ENCODE data around the gene SIM1. TPM values are rescaled to one million over a fixed set of nuclear protein-coding genes. Genes with fewer than 3 reads are reported as not detected.

The SIM1 gene
- total and polyA plus RNA-seq, 12 donors = not detected

DNA sequence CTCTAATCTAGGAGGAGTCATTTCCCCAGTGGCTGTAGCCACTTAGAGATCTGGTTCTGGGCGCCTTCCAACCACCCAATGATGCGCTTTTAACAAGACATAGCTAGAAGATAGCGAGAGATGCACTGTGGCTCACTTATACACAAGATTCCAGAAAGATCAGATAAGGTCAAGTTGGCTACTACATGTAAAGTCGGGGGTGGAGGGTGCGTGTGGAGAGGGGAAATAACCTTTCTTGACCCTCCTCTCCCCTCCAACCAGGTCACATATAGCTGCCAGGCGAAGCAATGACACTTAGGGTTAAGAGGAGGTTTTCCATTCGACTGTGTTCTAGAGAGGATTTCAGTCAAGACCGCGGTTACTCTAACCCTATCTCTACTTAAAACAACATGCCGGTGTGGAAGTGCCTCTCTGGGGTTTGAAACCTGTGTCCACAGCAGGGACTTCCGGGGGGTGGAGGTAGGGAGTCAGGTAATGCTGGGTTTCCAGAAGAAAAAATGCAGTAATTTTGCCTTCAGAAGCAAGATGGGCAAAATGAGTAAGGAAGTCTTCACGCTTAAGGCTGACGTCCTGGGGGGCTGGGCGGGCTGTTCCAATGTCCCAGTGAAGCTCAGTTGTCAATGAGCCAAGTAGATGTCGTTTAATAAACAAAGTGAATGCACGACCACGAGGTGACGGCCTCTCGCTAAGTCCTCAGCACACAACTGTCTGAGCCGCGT is 1.8 kb upstream of the SIM1 start:
- WGBS, 2 donors = 4 to 5% methylated on average over 21 of the region's 21 CpGs
- no peaks in the 10 kb centered on the region for H3K9me3 ChIP-seq
- H3K4me1 ChIP-seq = peaks cover 0 to 38% (median 16%) of the 10 kb centered on the region in 9 donors
- no peak overlapping the region for H3K27ac ChIP-seq
- intact Hi-C loops (cut with DNase I) = no loop called here
- TF ChIP-seq, protein P1, sequence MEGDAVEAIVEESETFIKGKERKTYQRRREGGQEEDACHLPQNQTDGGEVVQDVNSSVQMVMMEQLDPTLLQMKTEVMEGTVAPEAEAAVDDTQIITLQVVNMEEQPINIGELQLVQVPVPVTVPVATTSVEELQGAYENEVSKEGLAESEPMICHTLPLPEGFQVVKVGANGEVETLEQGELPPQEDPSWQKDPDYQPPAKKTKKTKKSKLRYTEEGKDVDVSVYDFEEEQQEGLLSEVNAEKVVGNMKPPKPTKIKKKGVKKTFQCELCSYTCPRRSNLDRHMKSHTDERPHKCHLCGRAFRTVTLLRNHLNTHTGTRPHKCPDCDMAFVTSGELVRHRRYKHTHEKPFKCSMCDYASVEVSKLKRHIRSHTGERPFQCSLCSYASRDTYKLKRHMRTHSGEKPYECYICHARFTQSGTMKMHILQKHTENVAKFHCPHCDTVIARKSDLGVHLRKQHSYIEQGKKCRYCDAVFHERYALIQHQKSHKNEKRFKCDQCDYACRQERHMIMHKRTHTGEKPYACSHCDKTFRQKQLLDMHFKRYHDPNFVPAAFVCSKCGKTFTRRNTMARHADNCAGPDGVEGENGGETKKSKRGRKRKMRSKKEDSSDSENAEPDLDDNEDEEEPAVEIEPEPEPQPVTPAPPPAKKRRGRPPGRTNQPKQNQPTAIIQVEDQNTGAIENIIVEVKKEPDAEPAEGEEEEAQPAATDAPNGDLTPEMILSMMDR (IDR thresholded peaks at IDR 0.05) = no peak
- peaks cover 45 to 100% (median 100%) of the 10 kb centered on the region in 7 donors for H3K27me3 ChIP-seq
- ATAC-seq = peak in 1 of 8 donors; percentile 10
- no peak for DNase-seq
- no peaks in the 10 kb centered on the region for H3K36me3 ChIP-seq
- H3K4me3 ChIP-seq = no peak overlapping the region

GRCh38 chr6:100465701-100466409 is 1.1 kb upstream of the SIM1 start:
- no peaks in the 10 kb centered on the region for H3K36me3 ChIP-seq
- TF ChIP-seq, protein P1 (IDR thresholded peaks at IDR 0.05) = no peak
- no peak overlapping the region for H3K27ac ChIP-seq
- no peaks in the 10 kb centered on the region for H3K9me3 ChIP-seq
- ATAC-seq (no peak), DNase-seq (no peak)
- 5 to 8% methylated on average over 20 of the region's 20 CpGs for WGBS, 2 donors
- H3K4me1 ChIP-seq = peaks cover 0 to 43% (median 16%) of the 10 kb centered on the region in 9 donors
- intact Hi-C loops (cut with DNase I) = no loop called here
- H3K4me3 ChIP-seq = no peak overlapping the region
- H3K27me3 ChIP-seq = peaks cover 51 to 100% (median 100%) of the 10 kb centered on the region in 7 donors

DNA sequence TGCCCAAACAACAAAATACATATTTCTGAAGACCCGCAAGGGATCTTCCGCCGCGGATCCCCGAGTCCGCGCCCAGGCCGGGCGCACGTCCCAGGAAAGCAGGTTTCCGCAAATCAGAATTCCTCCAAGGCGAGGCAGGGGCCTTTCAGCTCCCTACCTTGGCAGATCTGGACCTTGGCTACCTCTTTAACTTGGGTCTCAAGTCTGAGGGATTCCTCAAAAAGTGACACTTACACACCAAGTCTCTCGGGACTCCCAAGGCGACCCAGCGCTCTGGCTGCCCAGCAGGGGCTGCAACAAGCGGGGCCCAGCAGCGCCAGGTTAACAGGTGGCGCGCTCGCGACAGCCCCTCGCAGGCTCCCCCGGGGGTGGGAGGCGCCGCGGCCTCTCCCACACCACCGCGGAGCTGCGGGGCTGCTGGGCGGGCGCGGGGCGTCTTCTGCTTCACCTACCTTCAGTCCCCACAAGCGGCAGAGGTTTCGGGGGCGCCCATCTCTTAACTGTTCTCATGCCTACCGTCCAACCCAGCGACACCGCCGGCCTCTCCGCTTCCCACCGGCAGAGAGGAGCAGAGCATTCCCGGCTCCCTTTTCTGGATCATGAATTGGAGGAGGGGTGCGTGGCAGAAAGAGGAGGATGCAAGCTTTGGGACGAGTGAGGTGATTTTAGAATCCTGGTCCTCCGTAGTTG is 414 bp downstream of the SIM1 start:
- Histone ChIP-seq H3K27me3 (peaks cover 48 to 100% (median 100%) of the 10 kb centered on the region in 7 donors), H3K9me3 (no peaks in the 10 kb centered on the region), H3K4me1 (peaks cover 0 to 43% (median 16%) of the 10 kb centered on the region in 9 donors), H3K27ac (no peak overlapping the region), H3K36me3 (no peaks in the 10 kb centered on the region), H3K4me3 (peak overlapping the region in 4 of 10 donors; percentile 21 to 43 (median 36))
- ATAC-seq (no peak), DNase-seq (no peak)
- 3 to 5% methylated on average over 46 of the region's 46 CpGs for WGBS, 2 donors
- TF ChIP-seq, protein P1 (IDR thresholded peaks at IDR 0.05) = no peak
- intact Hi-C loops (cut with DNase I) = no loop called here

DNA sequence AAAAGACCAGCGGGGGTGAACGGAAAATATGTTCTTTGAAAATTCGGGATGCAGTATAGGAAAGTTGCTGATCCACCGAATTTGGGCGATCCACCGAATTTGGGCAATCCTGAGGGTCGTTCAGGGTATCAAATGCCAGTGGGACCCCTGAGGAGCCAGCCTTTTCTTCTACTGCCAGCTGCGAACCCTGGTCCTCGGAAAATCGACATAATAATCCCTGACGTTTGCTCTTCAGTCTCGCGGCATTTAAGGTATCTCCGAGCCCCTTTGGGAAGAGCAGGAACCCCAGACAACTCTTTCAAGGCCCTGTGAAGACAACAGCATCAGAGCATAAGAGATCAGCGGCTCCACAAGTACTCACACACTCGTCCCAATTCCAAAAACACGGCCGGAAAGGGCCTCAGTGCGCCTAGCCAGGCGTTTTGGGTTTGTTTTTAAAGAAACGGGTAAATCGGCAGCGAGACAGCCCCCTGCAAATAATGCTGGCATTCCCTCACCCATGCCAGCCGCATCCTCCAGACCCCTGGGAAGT is 1.0 kb downstream of the SIM1 start:
- Histone ChIP-seq H3K27ac (no peak overlapping the region), H3K27me3 (peaks cover 50 to 100% (median 100%) of the 10 kb centered on the region in 7 donors)
- intact Hi-C loops (cut with DNase I) = no loop called here

More for the DNA sequence above, 1.0 kb downstream of the SIM1 start:
- no peaks in the 10 kb centered on the region for H3K9me3 ChIP-seq
- peaks cover 0 to 43% (median 16%) of the 10 kb centered on the region in 9 donors for H3K4me1 ChIP-seq
- no peak for DNase-seq
- ATAC-seq = no peak
- H3K36me3 ChIP-seq = no peaks in the 10 kb centered on the region
- TF ChIP-seq, protein P1 (IDR thresholded peaks at IDR 0.05) = no peak
- WGBS, 2 donors = 2 to 6% methylated on average over 24 of the region's 24 CpGs
- peak overlapping the region in 1 of 10 donors; percentile 21 for H3K4me3 ChIP-seq

Data from heart right ventricle (tissue), 16 donors.